CD4-positive, alpha-beta T cell (primary cell): Measurements from ENCODE around the gene CNPY3. TPM values are rescaled to one million over a fixed set of nuclear protein-coding genes. Genes with fewer than 3 reads are reported as not detected.

Experiments
- ATAC-seq: fragments of 200-7000 bp; cut with Tn5 transposase; one replicate; pipeline ENCODE4 v1.10.0; 2022; ENCODE audit warnings: mild to moderate bottlenecking; ENCODE audit not compliant: poor library complexity
- CTCF ChIA-PET: fragments of 350-600 bp; sonication (Branson Sonifier 250); formaldehyde crosslinking; loops from one replicate; lab custom pipeline; 2021; ENCODE audit warnings: antibody characterized with exemption, inconsistent platforms; lab: Charles Lee
- POLR2A ChIA-PET: fragments of 350-600 bp; sonication (Branson Sonifier 250); formaldehyde crosslinking; loops from one replicate; lab custom pipeline; 2021; ENCODE audit warnings: antibody characterized with exemption, inconsistent platforms; lab: Charles Lee
- DNase-seq, 14 experiments: peaks; one replicate each; pipeline ENCODE4 v3.0.0-alpha.2; 2013 to 2020; ENCODE audit warnings: mixed read lengths in 2 of 14
- H3K27ac ChIP-seq, 2 donors: one replicate each; pipeline versions ENCODE4 v1.5.1 to v1.7.0; 2013; ENCODE audit warnings: low read length in 2 of 2, low read depth in 1 of 2, mild to moderate bottlenecking in 1 of 2
- H3K27me3 ChIP-seq, 2 experiments: 1 replicate in 1 of 2; 2 replicates in 1 of 2; pipeline versions ENCODE4 v1.6.1 to v1.7.0; 2013; ENCODE audit warnings: low read length in 2 of 2, control low read depth in 1 of 2, mild to moderate bottlenecking in 1 of 2, moderate library complexity in 1 of 2; ENCODE audit not compliant: insufficient read depth in 2 of 2, control insufficient read depth in 1 of 2
- H3K36me3 ChIP-seq: one replicate; pipeline ENCODE4 v1.6.1; 2013; ENCODE audit warnings: low read length, control low read depth; ENCODE audit not compliant: insufficient read depth
- H3K4me1 ChIP-seq: one replicate; pipeline ENCODE4 v1.6.1; 2013; ENCODE audit warnings: low read length, control low read depth; ENCODE audit not compliant: insufficient read depth
- H3K4me3 ChIP-seq: one replicate; pipeline ENCODE4 v1.5.1; 2013; ENCODE audit warnings: mild to moderate bottlenecking, low read length, moderate library complexity
- H3K9me3 ChIP-seq, 2 experiments: 1 replicate in 1 of 2; 2 replicates in 1 of 2; pipeline versions ENCODE4 v1.6.1 to v1.7.0; 2013; ENCODE audit warnings: low read length in 2 of 2, mild to moderate bottlenecking in 2 of 2, control low read depth in 1 of 2, moderate library complexity in 1 of 2; ENCODE audit not compliant: control insufficient read depth in 1 of 2, insufficient read depth in 1 of 2
- H3K27ac Mint-ChIP-seq: one replicate; pipeline ENCODE4 v1.8.0; 2020; ENCODE audit warnings: mixed read lengths
- H3K27me3 Mint-ChIP-seq: one replicate; pipeline ENCODE4 v1.8.0; 2021; ENCODE audit warnings: mixed read lengths
- H3K36me3 Mint-ChIP-seq: one replicate; pipeline ENCODE4 v1.8.0; 2021; ENCODE audit warnings: low read depth, mixed read lengths
- H3K4me1 Mint-ChIP-seq: one replicate; pipeline ENCODE4 v1.8.0; 2021; ENCODE audit warnings: low read depth, mixed read lengths
- H3K4me3 Mint-ChIP-seq: one replicate; pipeline ENCODE4 v1.8.0; 2020; ENCODE audit warnings: mild to moderate bottlenecking, mixed read lengths
- H3K9me3 Mint-ChIP-seq: one replicate; pipeline ENCODE4 v1.8.0; 2020; ENCODE audit warnings: mixed read lengths
- intact Hi-C, 2 experiments: fragments of 100-400 bp; cut with DNase I in 1 of 2; cut with micrococcal nuclease in 1 of 2; formaldehyde crosslinking; loops; one replicate each; pipeline versions ENCODE4 v1.15.1 to v1.9.0; 2023 to 2025; cut with DNase I, micrococcal nuclease
- total RNA-seq, 174 experiments: library from RNA in 2 of 174; stranded (reverse) in 2 of 174; gene quantifications; one replicate each; pipeline ENCODE4 v1.2.3 and lab custom pipeline; 2021 to 2026
- TF ChIP-seq, protein P1 (sequence below): fragments of 200-600 bp; IDR thresholded peaks from one replicate; pipeline ENCODE4 v1.8.0; 2022; ENCODE audit warnings: antibody characterized with exemption, mild to moderate bottlenecking

CNPY3 gene
- total RNA-seq, 2 experiments from 2014 or later: 41.2 to 43.8 TPM

DNA sequence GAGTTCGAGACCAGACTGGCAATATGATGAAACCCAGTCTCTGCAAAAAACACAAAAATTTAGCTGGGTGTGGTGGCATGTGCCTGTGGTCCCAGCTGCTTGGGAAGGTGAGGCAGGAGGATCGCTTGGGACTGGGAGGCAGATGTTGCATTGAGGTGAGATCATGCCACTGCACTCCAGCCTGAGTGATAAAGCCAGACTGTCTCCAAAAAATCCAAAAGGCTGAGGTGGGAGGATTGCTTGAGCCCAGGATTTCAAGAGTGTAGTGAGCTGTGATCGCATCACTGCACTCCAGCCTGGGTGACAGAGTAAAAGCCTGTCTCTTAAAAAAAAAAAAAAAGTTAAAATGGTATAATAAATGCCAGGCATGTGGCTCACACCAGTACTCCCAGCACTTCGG lies 14.7 kb upstream of the CNPY3 start:
- peaks cover 4% of the 10 kb centered on the region for H3K4me1 Mint-ChIP-seq
- no peak overlapping the region for H3K27ac ChIP-seq
- TF ChIP-seq, protein P1, sequence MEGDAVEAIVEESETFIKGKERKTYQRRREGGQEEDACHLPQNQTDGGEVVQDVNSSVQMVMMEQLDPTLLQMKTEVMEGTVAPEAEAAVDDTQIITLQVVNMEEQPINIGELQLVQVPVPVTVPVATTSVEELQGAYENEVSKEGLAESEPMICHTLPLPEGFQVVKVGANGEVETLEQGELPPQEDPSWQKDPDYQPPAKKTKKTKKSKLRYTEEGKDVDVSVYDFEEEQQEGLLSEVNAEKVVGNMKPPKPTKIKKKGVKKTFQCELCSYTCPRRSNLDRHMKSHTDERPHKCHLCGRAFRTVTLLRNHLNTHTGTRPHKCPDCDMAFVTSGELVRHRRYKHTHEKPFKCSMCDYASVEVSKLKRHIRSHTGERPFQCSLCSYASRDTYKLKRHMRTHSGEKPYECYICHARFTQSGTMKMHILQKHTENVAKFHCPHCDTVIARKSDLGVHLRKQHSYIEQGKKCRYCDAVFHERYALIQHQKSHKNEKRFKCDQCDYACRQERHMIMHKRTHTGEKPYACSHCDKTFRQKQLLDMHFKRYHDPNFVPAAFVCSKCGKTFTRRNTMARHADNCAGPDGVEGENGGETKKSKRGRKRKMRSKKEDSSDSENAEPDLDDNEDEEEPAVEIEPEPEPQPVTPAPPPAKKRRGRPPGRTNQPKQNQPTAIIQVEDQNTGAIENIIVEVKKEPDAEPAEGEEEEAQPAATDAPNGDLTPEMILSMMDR: no peak
- ATAC-seq (no peak), DNase-seq (no peak)
- H3K9me3 ChIP-seq: no peaks in the 10 kb centered on the region
- peaks cover 8% of the 10 kb centered on the region for H3K4me1 ChIP-seq
- POLR2A ChIA-PET: interaction anchor here (3.1 kb wide), 1 partner anchor 15 kb away, joined by 10 read pairs; the partner anchor contains the start of gene CNPY3
- H3K27me3 ChIP-seq: peaks cover 7 to 10% of the 10 kb centered on the region in 2 experiments
- peaks cover 18% of the 10 kb centered on the region for H3K27me3 Mint-ChIP-seq
- no peaks in the 10 kb centered on the region for H3K36me3 Mint-ChIP-seq
- no peak overlapping the region for H3K4me3 Mint-ChIP-seq
- H3K27ac Mint-ChIP-seq: no peak overlapping the region
- no peaks in the 10 kb centered on the region for H3K9me3 Mint-ChIP-seq
- no peak overlapping the region for H3K4me3 ChIP-seq
- H3K36me3 ChIP-seq: no peaks in the 10 kb centered on the region
- intact Hi-C loops: no loop called here
- CTCF ChIA-PET: no interaction called here

DNA sequence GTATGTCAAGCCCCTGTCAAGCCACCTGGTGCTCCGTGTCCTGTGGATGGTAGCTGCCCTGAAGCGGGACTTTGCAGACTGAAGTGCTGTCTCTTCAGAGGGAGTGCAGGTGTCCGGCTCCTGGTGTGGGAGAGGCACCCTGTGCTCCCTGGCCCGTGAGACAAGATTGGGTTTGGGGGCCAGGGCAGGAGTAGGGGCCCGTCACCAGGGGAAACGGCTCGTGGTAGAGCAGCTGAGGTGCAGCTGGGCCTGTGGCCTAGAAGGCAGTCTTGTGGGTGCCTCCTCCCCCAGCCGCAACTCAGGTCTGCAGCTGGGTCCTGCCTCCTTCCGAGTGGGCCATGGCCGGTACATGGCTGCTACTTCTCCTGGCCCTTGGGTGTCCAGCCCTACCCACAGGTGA lies 13.5 kb upstream of the CNPY3 start, which contains the start of gene PTCRA:
TSS of gene PTCRA (plus strand) at position 322 of the 400 bp plus-strand sequence. CDS start at position 339, 17 bp downstream.
- DNase-seq (no peak), ATAC-seq (no peak)
- POLR2A ChIA-PET: interaction anchor here (1.9 kb wide), 1 partner anchor 14 kb away, joined by 7 read pairs; the partner anchor contains the start of gene CNPY3
- Histone ChIP-seq H3K4me1 (peaks cover 8% of the 10 kb centered on the region), H3K27me3 (peaks cover 7 to 10% of the 10 kb centered on the region in 2 experiments), H3K4me3 (no peak within 1 kb of the TSS), H3K36me3 (no peaks in the 10 kb centered on the region), H3K9me3 (no peaks in the 10 kb centered on the region), H3K27ac (no peak within 1 kb of the TSS)
- Mint-ChIP-seq H3K4me1 (peaks cover 4% of the 10 kb centered on the region), H3K36me3 (no peaks in the 10 kb centered on the region), H3K27ac (no peak within 1 kb of the TSS), H3K27me3 (peaks cover 18% of the 10 kb centered on the region), H3K4me3 (no peak within 1 kb of the TSS), H3K9me3 (no peaks in the 10 kb centered on the region)
- intact Hi-C loops: no loop called here
- TF ChIP-seq, protein P1: no peak
- CTCF ChIA-PET: interaction anchor here (0.6 kb wide), 1 partner anchor 110 kb away, joined by 3 read pairs; no protein-coding TSS in a partner anchor

DNA sequence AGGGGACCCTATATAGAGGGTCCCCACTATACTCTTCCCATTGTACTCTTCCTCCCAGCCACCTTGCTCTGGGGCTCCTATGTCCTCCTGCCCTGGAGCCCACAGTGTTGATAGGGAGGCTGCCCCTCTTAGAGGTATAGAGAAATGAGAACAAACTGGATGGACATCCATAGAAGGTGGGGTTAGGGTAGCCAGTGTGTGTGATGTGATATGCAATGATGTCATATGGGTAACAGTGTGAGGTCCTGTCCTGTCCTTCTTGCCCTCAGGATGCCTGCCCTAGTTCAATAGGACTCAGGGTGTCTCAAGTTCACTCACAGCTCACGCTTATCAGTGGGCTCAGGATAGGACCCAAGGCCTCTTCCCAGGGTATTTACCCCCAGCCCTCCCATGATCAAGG lies 13.0 kb upstream of the CNPY3 start:
- Histone ChIP-seq H3K36me3 (no peaks in the 10 kb centered on the region), H3K27me3 (peaks cover 5 to 6% of the 10 kb centered on the region in 2 experiments), H3K9me3 (no peaks in the 10 kb centered on the region), H3K27ac (no peak overlapping the region), H3K4me1 (peaks cover 6% of the 10 kb centered on the region), H3K4me3 (no peak overlapping the region)
- H3K9me3 Mint-ChIP-seq: no peaks in the 10 kb centered on the region
- H3K27ac Mint-ChIP-seq: no peak overlapping the region
- POLR2A ChIA-PET: interaction anchor here (1.9 kb wide), 1 partner anchor 13 kb away, joined by 7 read pairs; the partner anchor contains the start of gene CNPY3
- DNase-seq (no peak), ATAC-seq (no peak)
- CTCF ChIA-PET: no interaction called here
- H3K36me3 Mint-ChIP-seq: no peaks in the 10 kb centered on the region
- TF ChIP-seq, protein P1: no peak
- H3K4me1 Mint-ChIP-seq: peaks cover under 1% of the 10 kb centered on the region
- peaks cover 14% of the 10 kb centered on the region for H3K27me3 Mint-ChIP-seq
- intact Hi-C loops: no loop called here
- no peak overlapping the region for H3K4me3 Mint-ChIP-seq
